Tibial nerve (tissue), 4 donors: ENCODE measurements around the gene AP1G2. TPM values are rescaled to one million over a fixed set of nuclear protein-coding genes. Genes with fewer than 3 reads are reported as not detected.

Source experiments
- DNase-seq, 2 donors: peaks; one replicate each; pipeline ENCODE4 v3.0.0-alpha.2; 2019; ENCODE audit warnings: low spot score in 2 of 2
- H3K27ac ChIP-seq, 4 donors: fragments of 200-600 bp; sonication (generic) in 3 of 4; one replicate each; pipeline ENCODE4 v1.5.1; 2017 to 2019; ENCODE audit warnings: mild to moderate bottlenecking in 1 of 4
- H3K27me3 ChIP-seq, 2 donors: fragments of 200-600 bp; sonication (generic) in 1 of 2; one replicate each; pipeline versions ENCODE4 v1.5.1 to v1.6.0; 2017 to 2019
- H3K36me3 ChIP-seq, 3 donors: fragments of 200-600 bp; sonication (generic); one replicate each; pipeline ENCODE4 v1.5.1; 2018 to 2019
- H3K4me1 ChIP-seq, 4 donors: fragments of 200-600 bp; sonication (generic) in 3 of 4; one replicate each; pipeline ENCODE4 v1.5.1; 2017 to 2019
- H3K4me3 ChIP-seq, 4 donors: fragments of 200-600 bp; sonication (generic) in 3 of 4; one replicate each; pipeline ENCODE4 v1.5.1; 2017 to 2019; ENCODE audit warnings: mild to moderate bottlenecking in 1 of 4, moderate library complexity in 1 of 4
- H3K9me3 ChIP-seq, 4 donors: fragments of 200-600 bp; sonication (generic) in 3 of 4; one replicate each; pipeline ENCODE4 v1.5.1; 2017 to 2019
- CTCF ChIP-seq, 5 experiments: fragments of 200-600 bp in 3 of 5; fragments of 450-650 bp in 2 of 5; sonication (generic) in 3 of 5; IDR thresholded peaks; one replicate each; pipeline ENCODE4 v1.5.1; 2016 to 2019; ENCODE audit warnings: antibody characterized with exemption in 5 of 5, mild to moderate bottlenecking in 3 of 5, moderate library complexity in 2 of 5
- EP300 ChIP-seq, 2 donors: sonication (generic); formaldehyde crosslinking; IDR thresholded peaks; one replicate each; pipeline ENCODE4 v1.6.1; 2017; ENCODE audit warnings: antibody characterized with exemption in 2 of 2, mild to moderate bottlenecking in 1 of 2
- POLR2A ChIP-seq, 2 donors: fragments of 450-650 bp; IDR thresholded peaks; one replicate each; pipeline ENCODE4 v1.6.1; 2017; ENCODE audit warnings: antibody characterized with exemption in 2 of 2, mild to moderate bottlenecking in 2 of 2, moderate library complexity in 2 of 2
- WGBS, 2 donors: methylation state at CpG; one replicate each; pipeline ENCODE4 v1.1.5; 2018; 5-methylcytosine and 5-hydroxymethylcytosine counted together
- total RNA-seq, 4 donors: library from RNA; depleted of rRNA; stranded (reverse); fragments of >200 nt; gene quantifications; one replicate each; pipeline ENCODE4 v1.1.0, GENCODE V29; 2016

Gene AP1G2
- total RNA-seq, 4 donors from 2014 or later, result 30.2 to 76.8 (median 52.0) TPM

GRCh38 chr14:23520899-23521533, 46.6 kb downstream of the AP1G2 start:
- no peak overlapping the region for H3K4me3 ChIP-seq
- 77 to 80% methylated on average over 14 of the region's 14 CpGs for WGBS, 2 donors
- no peak for DNase-seq
- peaks cover 0 to 47% (median 0%) of the 10 kb centered on the region in 3 donors for H3K36me3 ChIP-seq
- H3K4me1 ChIP-seq, result no peaks in the 10 kb centered on the region
- TF ChIP-seq POLR2A (IDR thresholded peaks at IDR 0.05), result no peak
- no peak for TF ChIP-seq CTCF (IDR thresholded peaks at IDR 0.05)
- TF ChIP-seq EP300 (IDR thresholded peaks at IDR 0.05), result no peak
- H3K27me3 ChIP-seq, result no peaks in the 10 kb centered on the region
- H3K27ac ChIP-seq, result no peak overlapping the region
- H3K9me3 ChIP-seq, result no peaks in the 10 kb centered on the region

GRCh38 chr14:23518709-23519108, 48.9 kb downstream of the AP1G2 start:
- 57 to 65% methylated on average over 4 of the region's 4 CpGs for WGBS, 2 donors
- H3K36me3 ChIP-seq, result peaks cover 0 to 25% (median 0%) of the 10 kb centered on the region in 3 donors
- DNase-seq, result no peak

GRCh38 chr14:23517650-23518326, 49.8 kb downstream of the AP1G2 start:
- H3K9me3 ChIP-seq, result no peaks in the 10 kb centered on the region
- peaks cover 0 to 16% (median 0%) of the 10 kb centered on the region in 3 donors for H3K36me3 ChIP-seq
- no peak overlapping the region for H3K4me3 ChIP-seq
- DNase-seq, result no peak
- no peak overlapping the region for H3K27ac ChIP-seq
- peaks cover 0 to under 1% (median 0%) of the 10 kb centered on the region in 4 donors for H3K4me1 ChIP-seq
- TF ChIP-seq POLR2A (IDR thresholded peaks at IDR 0.05), result no peak
- TF ChIP-seq EP300 (IDR thresholded peaks at IDR 0.05), result no peak
- no peak for TF ChIP-seq CTCF (IDR thresholded peaks at IDR 0.05)
- 81 to 84% methylated on average over 6 of the region's 6 CpGs for WGBS, 2 donors
- H3K27me3 ChIP-seq, result no peaks in the 10 kb centered on the region

More at GRCh38 chr14:23518709-23519108, 48.9 kb downstream of the AP1G2 start:
- Histone ChIP-seq H3K9me3 (no peaks in the 10 kb centered on the region), H3K27ac (no peak overlapping the region), H3K27me3 (no peaks in the 10 kb centered on the region), H3K4me3 (no peak overlapping the region), H3K4me1 (no peaks in the 10 kb centered on the region)
- TF ChIP-seq CTCF (IDR thresholded peaks at IDR 0.05), result no peak
- no peak for TF ChIP-seq POLR2A (IDR thresholded peaks at IDR 0.05)
- TF ChIP-seq EP300 (IDR thresholded peaks at IDR 0.05), result no peak

- 74 to 82% methylated on average over 3 of the region's 3 CpGs for WGBS, 2 donors
- Histone ChIP-seq H3K27ac (no peak overlapping the region), H3K4me3 (no peak overlapping the region), H3K36me3 (peaks cover 0 to 5% (median 0%) of the 10 kb centered on the region in 3 donors), H3K4me1 (peaks cover 0 to 3% (median 0%) of the 10 kb centered on the region in 4 donors), H3K27me3 (no peaks in the 10 kb centered on the region), H3K9me3 (no peaks in the 10 kb centered on the region)
- DNase-seq, result no peak
- no peak for TF ChIP-seq POLR2A (IDR thresholded peaks at IDR 0.05)
- no peak for TF ChIP-seq CTCF (IDR thresholded peaks at IDR 0.05)
- no peak for TF ChIP-seq EP300 (IDR thresholded peaks at IDR 0.05)
Observed at GRCh38 chr14:23514644-23514957, 53.0 kb downstream of the AP1G2 start.
